ENCODE data around the gene ARL13A. TPM values are rescaled to one million over a fixed set of nuclear protein-coding genes. Genes with fewer than 3 reads are reported as not detected.

ARL13A gene
- total and polyA plus RNA-seq, 2 of the 13 experiments (the other 11 are each of a cell fraction or from before 2014, with no cell fraction given): not detected

GRCh38 chrX:100944601-100945000, 24.9 kb upstream of the ARL13A start:
- Histone ChIP-seq H3K9ac (ENCODE audit: insufficient read depth, low read depth, low read length) (no peak overlapping the region), H3K4me2 (ENCODE audit: low read depth, low read length) (no peak overlapping the region), H3K4me3 (replicated peaks in 1 of 3; ENCODE audit: insufficient read depth in 1 of 3, low read depth in 2 of 3, low read length in 3 of 3) (no peak overlapping the region), H3K79me2 (ENCODE audit: insufficient read depth, low read length) (no peaks in the 10 kb centered on the region), H2AFZ (ENCODE audit: low read length) (no peak overlapping the region), H3K36me3 (replicated peaks in 1 of 2; ENCODE audit: control insufficient read depth in 1 of 2, insufficient read depth in 2 of 2, low read length in 2 of 2) (no peaks in the 10 kb centered on the region), H3K27ac (ENCODE audit: extremely low read length, insufficient read depth, low read length) (no peak overlapping the region), H3K4me1 (ENCODE audit: insufficient read depth, low read length) (no peaks in the 10 kb centered on the region), H3K27me3 (ENCODE audit: control insufficient read depth in 1 of 2, insufficient read depth in 2 of 2, low read length in 2 of 2) (no peaks in the 10 kb centered on the region), H4K20me1 (ENCODE audit: insufficient read depth, low read length) (no peaks in the 10 kb centered on the region), H3K9me3 (ENCODE audit: low read length) (no peaks in the 10 kb centered on the region)
- no TSS peak for BruUV-seq (replicated peaks)
- ATAC-seq (no peak), FAIRE-seq (no peak), DNase-seq (ENCODE audit: low spot score) (no peak)
- POLR2A ChIA-PET: no interaction called here
- WGBS (ENCODE audit: low lambda C conversion rate): 100% methylated on average over 3 of the region's 3 CpGs
- intact Hi-C loops (cut with micrococcal nuclease; ENCODE audit: unreplicated experiment) (no loop called here), in situ Hi-C loops (cut with HindIII; ENCODE audit: extremely low pct_ligation_motif_present, low pct_unique_long_range_greater_than_20kb) (no loop called here)
- TF ChIP-seq NCOA1 (CRISPR knock-in tag; IDR thresholded peaks at IDR 0.05) (no peak), PHF20 (CRISPR knock-in tag; IDR thresholded peaks at IDR 0.05) (no peak), RAD51 (IDR thresholded peaks at IDR 0.05; ENCODE audit: borderline replicate concordance) (no peak)
- TF ChIP-seq, protein P1, sequence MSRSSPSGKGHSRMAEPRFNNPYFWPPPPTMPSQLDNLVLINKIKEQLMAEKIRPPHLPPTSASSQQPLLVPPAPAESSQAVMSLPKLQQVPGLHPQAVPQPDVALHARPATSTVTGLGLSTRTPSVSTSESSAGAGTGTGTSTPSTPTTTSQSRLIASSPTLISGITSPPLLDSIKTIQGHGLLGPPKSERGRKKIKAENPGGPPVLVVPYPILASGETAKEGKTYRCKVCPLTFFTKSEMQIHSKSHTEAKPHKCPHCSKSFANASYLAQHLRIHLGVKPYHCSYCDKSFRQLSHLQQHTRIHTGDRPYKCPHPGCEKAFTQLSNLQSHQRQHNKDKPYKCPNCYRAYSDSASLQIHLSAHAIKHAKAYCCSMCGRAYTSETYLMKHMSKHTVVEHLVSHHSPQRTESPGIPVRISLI (CRISPR knock-in tag; IDR thresholded peaks at IDR 0.05; ENCODE audit: borderline replicate concordance): no peak
- CTCF ChIA-PET (ENCODE audit: low intra/inter-chr PET ratio, low total read pairs): no interaction called here

DNA sequence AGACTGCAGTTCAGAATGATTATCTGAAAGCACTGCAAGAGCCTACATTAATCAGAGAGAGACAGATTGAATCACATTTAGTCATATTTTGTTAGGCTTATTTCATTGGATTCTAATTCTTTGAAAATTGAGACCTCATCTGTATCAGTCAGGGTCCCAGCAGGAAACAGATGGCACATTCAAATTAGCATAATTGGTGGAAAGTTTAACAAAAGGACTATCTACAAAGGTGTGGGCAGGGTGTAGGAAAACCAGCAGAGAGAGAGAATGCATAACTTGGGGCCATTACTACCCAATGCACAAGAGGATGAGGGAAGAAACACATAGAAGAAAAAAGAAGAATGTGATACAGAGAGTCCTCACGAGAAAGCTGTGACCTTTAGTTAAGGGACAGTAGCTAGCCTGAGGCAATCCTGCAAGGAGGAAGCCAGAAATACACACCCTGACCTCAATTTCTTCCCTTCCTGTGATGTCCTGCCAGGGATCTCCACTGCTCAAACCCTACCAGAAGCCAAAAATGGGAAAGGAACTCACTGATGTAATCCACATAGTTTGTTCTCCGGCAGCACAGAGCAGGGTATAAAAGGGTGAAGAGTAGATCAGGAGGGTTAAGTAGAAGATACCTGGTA, 23.1 kb upstream of the ARL13A start:
- BruUV-seq (replicated peaks): no TSS peak
- FAIRE-seq: no peak
- Histone ChIP-seq H4K20me1 (ENCODE audit: insufficient read depth, low read length) (no peaks in the 10 kb centered on the region), H3K79me2 (ENCODE audit: insufficient read depth, low read length) (no peaks in the 10 kb centered on the region), H3K27ac (ENCODE audit: extremely low read length, insufficient read depth, low read length) (no peak overlapping the region), H3K36me3 (replicated peaks in 1 of 2; ENCODE audit: control insufficient read depth in 1 of 2, insufficient read depth in 2 of 2, low read length in 2 of 2) (no peaks in the 10 kb centered on the region), H2AFZ (ENCODE audit: low read length) (no peak overlapping the region), H3K4me3 (replicated peaks in 1 of 3; ENCODE audit: insufficient read depth in 1 of 3, low read depth in 2 of 3, low read length in 3 of 3) (no peak overlapping the region), H3K4me1 (ENCODE audit: insufficient read depth, low read length) (no peaks in the 10 kb centered on the region), H3K9ac (ENCODE audit: insufficient read depth, low read depth, low read length) (no peak overlapping the region), H3K27me3 (ENCODE audit: control insufficient read depth in 1 of 2, insufficient read depth in 2 of 2, low read length in 2 of 2) (no peaks in the 10 kb centered on the region), H3K4me2 (ENCODE audit: low read depth, low read length) (no peak overlapping the region), H3K9me3 (ENCODE audit: low read length) (no peaks in the 10 kb centered on the region)
- WGBS (ENCODE audit: low lambda C conversion rate): 0% methylated on average over 1 of the region's 2 CpGs
- no peak for DNase-seq (ENCODE audit: low spot score)
- POLR2A ChIA-PET: no interaction called here
- in situ Hi-C loops (cut with HindIII; ENCODE audit: extremely low pct_ligation_motif_present, low pct_unique_long_range_greater_than_20kb) (no loop called here), intact Hi-C loops (cut with micrococcal nuclease; ENCODE audit: unreplicated experiment) (no loop called here)
- CTCF ChIA-PET (ENCODE audit: low intra/inter-chr PET ratio, low total read pairs): no interaction called here
- ATAC-seq: no peak
- TF ChIP-seq SETDB1 (CRISPR knock-in tag; IDR thresholded peaks at IDR 0.05; ENCODE audit: borderline replicate concordance) (no peak), TCF12 (IDR thresholded peaks at IDR 0.05) (no peak), TCF12 (CRISPR knock-in tag; IDR thresholded peaks at IDR 0.05) (no peak), SOX5 (CRISPR knock-in tag; IDR thresholded peaks at IDR 0.05; ENCODE audit: borderline replicate concordance) (no peak), JDP2 (CRISPR knock-in tag; IDR thresholded peaks at IDR 0.05; ENCODE audit: borderline replicate concordance) (no peak), ZNF775 (CRISPR knock-in tag; IDR thresholded peaks at IDR 0.05; ENCODE audit: borderline replicate concordance) (no peak), SP2 (CRISPR knock-in tag; IDR thresholded peaks at IDR 0.05) (no peak), FIP1L1 (IDR thresholded peaks at IDR 0.05; ENCODE audit: borderline replicate concordance, insufficient read depth, low read depth, low read length) (no peak), MTA1 (CRISPR knock-in tag; IDR thresholded peaks at IDR 0.05; ENCODE audit: borderline replicate concordance) (no peak), RAD51 (IDR thresholded peaks at IDR 0.05; ENCODE audit: borderline replicate concordance) (no peak)
- TF ChIP-seq, protein P2, sequence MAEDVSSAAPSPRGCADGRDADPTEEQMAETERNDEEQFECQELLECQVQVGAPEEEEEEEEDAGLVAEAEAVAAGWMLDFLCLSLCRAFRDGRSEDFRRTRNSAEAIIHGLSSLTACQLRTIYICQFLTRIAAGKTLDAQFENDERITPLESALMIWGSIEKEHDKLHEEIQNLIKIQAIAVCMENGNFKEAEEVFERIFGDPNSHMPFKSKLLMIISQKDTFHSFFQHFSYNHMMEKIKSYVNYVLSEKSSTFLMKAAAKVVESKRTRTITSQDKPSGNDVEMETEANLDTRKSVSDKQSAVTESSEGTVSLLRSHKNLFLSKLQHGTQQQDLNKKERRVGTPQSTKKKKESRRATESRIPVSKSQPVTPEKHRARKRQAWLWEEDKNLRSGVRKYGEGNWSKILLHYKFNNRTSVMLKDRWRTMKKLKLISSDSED (CRISPR knock-in tag; IDR thresholded peaks at IDR 0.05): no peak
- TF ChIP-seq, protein P3, sequence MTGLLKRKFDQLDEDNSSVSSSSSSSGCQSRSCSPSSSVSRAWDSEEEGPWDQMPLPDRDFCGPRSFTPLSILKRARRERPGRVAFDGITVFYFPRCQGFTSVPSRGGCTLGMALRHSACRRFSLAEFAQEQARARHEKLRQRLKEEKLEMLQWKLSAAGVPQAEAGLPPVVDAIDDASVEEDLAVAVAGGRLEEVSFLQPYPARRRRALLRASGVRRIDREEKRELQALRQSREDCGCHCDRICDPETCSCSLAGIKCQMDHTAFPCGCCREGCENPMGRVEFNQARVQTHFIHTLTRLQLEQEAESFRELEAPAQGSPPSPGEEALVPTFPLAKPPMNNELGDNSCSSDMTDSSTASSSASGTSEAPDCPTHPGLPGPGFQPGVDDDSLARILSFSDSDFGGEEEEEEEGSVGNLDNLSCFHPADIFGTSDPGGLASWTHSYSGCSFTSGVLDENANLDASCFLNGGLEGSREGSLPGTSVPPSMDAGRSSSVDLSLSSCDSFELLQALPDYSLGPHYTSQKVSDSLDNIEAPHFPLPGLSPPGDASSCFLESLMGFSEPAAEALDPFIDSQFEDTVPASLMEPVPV (CRISPR knock-in tag; IDR thresholded peaks at IDR 0.05): no peak
